T-helper 1 cell treated with Interleukin-12 subunit alpha and Interleukin-12 subunit beta and Interleukin-4 antibody, amounts not matched to agents 30 ng/mL and 1 ng/mL, for 36 hours (primary cell): ENCODE data around the gene QDPR. TPM values are rescaled to one million over a fixed set of nuclear protein-coding genes. Genes with fewer than 3 reads are reported as not detected.
"Not testable (repeated sequence)": the region's sequence is repeated elsewhere in the genome, so short reads cannot be mapped to it uniquely, and the experiment has no call there.

ENCODE experiments used
- intact Hi-C: fragments of 100-400 bp; cut with micrococcal nuclease; formaldehyde crosslinking; loops from one replicate; pipeline ENCODE4 v1.15.1; 2024
- total RNA-seq: library from RNA; stranded (reverse); gene quantifications from 2 replicates; pipeline ENCODE4 v1.2.3, GENCODE V29; 2022

The QDPR gene
- total RNA-seq, 1 donor from 2014 or later = 13.4 TPM

DNA sequence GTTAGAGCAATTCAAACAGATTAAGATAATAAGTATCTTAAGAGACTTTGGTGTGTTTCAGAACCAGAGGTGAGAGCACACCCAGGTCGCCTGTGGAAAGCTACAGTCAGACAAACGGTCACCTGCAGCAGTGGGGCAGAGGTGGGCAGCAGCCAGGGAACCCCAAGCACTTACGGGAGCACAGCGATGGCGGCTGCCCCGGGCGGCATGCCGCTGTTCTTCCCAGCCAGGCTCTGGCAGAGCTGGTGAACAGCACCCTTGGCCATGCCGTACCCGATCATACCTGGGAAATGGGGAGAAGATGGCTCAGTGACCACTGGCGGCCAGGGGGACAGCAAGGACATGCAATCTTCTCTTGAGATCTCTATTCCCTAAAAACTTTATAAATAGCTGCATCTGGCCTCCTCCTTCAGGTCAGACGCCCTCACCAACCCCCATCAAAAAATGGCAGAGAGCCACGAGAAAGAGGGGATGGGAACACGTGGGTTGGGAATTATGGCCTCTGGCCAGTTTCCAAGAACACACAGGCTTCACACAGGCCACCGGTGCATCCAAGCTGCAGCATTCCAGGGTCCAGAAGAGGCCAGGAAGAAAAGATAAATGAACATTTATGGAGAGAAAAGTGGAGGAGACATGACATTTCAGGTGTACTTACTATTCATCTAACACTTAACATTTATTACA lies 19.7 kb downstream of the QDPR start:
- intact Hi-C loops = no loop called here

DNA sequence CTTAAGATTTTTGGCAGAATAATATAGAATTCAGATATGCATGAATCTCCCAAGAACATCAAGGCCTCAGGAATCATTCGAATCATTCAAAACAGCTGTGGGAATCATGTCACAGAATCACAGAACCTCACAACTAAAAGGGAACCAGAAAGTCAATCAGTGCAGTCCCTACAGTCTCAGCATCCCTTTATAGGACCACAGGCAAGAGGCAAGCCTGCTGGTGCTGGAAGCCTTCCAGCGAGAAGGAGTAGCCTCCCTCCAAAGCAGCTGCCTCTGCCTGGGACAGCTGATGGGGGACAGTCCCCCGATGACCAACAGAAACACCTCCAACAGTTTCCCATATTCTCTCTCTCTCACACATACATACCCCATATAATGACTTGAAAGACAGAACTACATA lies 20.7 kb downstream of the QDPR start:
- intact Hi-C loops = no loop called here

DNA sequence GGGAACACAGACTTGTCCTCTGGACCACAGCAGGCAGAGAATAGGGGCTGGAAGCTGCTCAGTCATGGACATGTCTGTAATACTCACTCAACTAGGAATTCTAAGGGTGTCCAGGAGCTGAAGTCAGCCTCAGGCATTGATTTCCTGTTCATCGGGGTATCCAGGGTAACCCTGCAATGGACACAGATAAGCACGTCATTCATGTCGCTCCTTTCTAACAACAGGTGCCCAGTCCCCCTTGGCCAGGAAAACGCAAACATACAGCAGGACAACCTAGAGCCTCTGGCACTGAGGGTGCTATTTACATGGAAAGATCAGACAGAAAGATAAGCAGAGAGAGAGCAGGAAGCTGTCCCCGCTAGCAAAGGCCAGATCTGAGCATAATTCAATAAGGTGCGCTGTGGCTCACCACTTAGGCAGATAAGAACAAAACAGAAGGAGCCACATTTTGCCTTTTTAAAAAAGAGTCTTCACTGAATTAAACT lies 21.3 kb downstream of the QDPR start:
- intact Hi-C loops = no loop called here

DNA sequence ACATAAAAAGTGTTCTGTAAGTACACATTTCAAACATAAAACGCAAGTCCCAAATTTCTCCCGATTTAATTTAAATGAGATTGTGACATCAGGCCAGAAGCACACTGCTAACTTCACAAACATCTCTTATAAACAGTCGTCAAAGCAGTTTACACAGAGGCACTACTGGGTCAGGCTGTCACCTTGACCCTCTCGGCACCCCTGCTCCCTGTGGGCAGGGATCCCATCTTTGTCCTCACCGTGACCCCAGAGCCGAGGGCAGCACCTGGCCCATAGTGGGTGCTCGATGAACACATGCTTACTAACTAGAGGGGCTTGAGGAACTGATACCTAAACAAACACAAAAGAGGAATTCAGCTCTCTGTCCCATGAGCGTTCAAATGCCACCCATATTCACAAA lies 22.2 kb downstream of the QDPR start:
- intact Hi-C loops = no loop called here

DNA sequence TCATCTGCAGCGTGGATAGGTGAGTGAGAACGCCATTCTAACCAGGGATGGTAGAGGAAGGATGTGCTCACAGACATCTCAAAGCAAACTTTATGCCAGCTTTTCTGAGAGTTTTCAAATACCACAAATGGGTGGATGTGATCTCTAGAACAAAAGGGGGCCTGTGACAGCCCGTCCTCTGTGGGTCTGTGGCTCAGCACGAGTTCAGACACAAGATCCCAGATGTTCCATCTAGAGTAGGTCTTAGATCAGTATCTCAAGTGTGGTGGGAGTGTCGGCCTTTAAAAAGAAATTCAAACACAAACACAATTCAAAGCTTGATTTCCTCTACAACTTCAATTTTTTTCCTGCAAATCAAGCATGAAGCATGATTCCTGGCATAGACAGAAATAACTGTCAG lies 22.8 kb downstream of the QDPR start:
- intact Hi-C loops = no loop called here

DNA sequence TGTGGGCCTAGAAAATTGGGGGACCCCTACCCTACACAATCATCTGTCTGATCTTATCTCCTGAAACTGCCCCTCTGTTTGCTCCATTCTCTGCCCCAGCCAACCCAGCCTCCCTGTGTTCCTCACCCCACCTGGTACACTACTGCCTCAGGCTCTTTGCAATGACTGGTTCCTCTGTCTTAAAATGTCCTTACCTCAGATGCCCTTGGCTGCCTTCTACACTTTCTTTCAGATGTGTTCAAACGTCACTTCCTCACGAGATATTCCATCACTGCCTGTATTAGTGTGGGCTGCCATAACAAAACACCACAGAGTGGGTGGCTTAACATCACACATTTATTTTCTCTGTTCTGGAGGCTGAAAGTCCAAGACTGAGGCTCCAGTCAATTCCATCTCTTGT lies 29.2 kb downstream of the QDPR start:
- intact Hi-C loops = no loop called here

DNA sequence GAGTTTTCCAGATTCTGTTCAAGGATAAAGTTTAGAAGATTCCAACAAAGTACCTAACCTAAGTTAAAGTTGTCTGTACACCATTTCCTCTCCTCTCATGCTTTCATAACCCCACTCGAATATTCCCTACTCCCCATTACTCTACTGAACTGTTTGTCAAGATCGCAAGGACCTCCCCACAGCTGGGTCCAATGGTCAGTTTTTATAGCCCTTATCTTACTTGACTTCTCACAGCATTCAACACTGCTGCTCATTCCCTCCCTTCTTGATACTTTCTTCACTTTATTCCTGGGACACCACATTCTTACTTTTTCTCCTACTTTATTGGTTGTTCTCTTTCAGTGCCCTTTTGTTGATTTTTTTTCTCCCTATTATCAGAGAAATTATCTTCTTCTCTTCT lies 30.9 kb downstream of the QDPR start:
- intact Hi-C loops = no loop called here

DNA sequence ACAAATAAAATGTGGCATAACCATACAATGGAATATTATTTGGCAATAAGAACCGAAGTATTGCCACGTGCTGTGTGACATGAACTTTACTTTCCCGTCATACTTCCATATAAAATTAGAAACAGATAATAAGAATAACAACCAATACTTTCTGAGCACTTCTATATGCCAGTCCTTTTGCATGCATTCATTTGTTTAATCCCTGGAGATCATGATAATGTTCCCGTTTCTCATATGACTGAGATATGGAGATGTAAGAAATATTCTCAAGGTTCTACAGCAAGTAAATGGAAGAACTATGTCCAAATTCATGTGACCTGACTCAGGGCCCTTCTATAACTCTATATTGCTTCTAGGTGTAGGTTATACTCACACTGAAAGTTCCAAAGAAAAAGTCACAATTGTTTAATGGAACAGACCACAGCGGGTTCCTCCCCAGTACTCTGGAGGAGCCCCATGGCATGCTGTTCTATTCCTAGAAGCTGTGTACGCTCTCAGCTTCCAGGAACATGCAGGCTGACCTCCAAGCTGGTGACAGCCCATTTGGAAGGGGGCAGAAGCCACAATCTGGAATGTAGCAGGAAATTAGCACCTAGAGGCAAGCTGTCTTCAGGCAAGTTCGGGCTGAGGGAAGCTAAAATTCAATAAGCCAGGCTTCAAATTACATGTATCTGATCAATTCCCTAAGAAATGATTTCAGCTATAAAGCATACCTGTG lies 31.5 kb downstream of the QDPR start:
- intact Hi-C loops = no loop called here

DNA sequence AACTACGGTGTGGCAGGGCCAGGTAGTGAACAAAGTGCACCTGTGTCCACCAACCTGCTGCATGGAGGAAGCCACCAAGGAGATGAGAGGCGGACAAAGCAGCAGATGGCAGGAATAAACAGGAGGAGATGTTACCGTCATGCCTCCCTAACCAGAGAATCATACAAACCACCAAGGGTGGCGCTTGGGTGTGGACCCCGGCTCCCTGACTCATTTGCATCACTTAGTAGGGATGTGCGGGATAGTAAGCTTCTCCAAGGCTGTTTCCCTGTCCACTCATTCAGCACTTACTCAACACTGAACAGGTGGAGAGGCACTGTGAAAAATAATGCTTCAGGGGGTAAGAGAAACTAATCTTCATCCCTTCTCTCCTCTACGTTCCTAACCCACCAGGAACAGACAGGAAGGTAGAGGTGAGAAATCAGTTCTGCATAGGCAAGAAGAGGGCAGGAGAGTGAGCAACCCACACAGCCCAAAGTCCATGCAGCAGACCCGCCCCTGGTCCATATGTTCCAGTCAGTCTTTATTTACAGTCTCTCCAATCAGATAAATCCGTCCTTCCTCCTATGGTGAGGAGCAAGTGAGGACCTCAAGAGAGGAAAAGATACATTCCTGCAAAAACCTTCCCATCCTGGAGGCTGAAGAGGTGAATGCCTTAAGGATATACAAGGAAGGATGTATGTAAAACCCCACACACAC lies 34.0 kb downstream of the QDPR start:
- intact Hi-C loops = no loop called here

DNA sequence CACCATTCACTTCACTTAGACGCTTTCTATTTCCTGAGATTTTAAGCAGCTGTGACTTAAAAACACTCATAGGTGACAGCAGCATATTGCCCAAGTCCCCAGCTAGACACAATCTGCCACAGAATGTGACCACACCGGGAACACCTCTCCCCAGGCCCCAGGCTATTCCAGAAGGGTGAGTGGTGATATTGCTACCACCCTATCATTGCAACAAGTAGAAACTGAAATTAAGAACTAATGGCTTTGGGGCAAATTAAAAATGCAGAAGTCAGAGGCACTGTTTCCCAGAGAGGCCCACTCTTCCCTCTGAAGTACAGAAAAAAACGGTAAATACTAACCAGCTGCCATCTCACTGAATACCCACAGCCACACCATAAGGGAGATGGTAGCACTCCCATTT lies 35.0 kb downstream of the QDPR start:
- intact Hi-C loops = no loop called here

DNA sequence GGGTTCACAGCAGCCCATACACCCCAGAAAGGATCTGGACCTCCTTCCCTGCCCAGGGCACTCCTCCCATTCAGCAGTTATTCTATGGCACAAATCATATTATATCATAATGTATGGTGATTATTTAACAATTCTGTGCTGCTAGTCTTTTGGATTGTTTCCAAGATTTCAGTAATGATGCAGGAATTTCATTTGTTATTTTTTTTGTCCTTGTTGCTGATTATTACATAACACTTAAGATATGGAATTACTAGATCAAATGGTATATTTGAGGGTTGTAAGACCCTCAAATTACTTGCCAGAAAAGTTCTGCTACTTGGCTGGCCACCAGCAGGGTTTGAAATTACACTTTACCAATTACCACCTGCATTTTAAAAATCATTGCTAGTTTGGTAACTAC lies 36.4 kb downstream of the QDPR start:
- intact Hi-C loops = no loop called here

DNA sequence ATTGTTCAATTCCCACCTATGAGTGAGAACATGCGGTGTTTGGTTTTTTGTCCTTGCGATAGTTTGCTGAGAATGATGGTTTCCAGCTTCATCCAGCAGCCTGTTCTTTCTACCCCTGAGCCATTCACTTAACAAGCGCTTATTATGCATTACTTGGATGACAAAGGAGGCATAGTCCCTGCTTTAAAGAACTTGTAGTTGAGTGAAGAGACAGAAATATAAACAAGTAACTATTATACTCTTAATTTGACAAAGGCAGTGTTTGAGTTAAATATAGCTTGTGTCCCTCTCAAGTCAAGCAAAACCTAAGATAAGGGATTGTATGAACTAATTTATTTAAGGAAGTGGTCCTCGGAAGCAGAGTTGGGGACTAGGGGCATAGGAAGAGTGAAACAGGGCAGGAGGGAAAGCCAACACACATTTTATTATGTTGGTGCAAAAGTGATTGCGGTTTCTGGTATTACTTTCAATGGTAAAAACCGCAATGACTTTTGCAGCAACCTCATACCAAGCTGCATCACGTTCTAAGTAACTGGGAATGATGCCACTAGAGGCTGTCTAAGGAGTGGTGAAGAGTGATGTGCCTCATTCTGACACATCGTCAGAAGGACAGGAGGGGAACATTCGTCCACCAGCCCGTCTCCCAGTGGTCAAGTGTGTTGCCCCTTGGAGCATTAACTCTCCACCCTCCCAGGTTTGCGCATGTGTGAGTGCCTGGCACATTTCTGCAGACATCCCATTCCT lies 41.8 kb downstream of the QDPR start:
- intact Hi-C loops = no loop called here

DNA sequence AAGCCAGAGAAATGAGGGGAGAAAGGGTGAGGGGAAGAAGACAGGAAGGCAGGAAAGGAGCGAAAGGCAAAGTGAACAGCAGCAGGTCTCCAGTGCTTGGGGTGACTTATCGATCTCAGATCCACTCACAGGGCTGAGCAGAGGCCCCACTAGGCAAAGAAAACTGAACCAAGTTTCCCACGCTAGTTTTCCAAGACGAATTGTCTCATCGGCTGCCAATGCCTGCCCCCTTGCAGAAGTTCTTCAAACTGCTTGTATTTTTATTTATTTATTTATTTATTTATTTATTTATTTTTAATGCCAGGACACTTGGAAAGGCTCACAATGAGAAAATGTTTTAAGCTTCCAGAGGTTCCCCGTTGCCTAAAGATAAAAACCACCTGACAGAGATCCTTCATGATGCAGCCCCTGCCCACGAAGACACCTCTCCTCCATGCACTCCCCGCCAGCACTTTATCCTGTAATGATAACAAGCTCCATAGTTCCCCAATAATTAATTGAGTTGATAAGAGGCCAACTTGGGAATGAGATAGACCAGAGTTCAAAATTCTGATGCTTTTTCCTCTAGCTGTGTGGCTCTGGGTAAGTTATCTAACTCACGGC lies 43.2 kb downstream of the QDPR start:
- intact Hi-C loops = loop anchor here (1.0 kb wide), 1 partner anchor 121 kb away; no protein-coding TSS in a partner anchor

DNA sequence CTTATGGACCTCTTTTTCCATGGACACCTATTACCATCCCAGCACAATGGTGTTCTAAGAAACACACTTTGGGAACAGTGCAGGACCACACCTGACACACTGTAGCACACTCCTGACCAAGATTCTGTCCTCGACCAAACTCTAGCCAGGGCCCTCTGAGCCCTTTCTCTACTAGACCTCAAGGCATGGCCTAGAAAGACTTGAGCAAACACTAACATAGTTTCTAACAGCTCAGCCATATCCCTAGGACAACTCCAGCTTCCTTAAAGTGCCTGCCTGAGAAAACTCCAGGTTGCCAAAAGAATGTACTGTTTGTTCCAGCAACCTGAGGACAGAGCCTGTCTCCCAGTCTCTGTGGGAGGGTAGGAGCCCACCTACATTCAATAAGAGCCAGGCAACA lies 48.3 kb downstream of the QDPR start:
- intact Hi-C loops = no loop called here

DNA sequence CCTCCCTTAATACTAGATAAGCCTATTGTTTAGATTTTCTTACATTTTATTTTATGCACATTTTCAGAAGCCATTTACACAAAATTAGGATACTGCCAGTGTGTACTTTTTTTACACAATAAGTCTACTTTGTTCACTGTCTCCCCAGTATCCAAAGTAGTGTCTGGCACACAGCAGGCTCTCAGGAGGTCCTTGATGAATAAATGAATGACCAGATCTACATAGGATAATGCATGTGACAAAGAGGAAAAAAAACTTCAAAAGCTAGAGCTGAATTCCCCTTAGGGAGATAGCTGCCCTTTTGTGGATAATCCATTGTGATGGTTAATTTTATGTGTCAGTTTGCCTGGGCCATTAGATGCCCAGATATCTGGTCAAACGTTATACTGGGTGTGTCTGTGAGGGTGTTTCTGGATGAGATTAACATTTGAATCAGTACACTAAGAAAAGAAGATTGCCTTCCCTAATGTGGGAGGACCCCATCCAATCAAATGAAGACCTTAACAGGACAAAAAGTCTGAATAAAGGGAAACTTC lies 61.6 kb downstream of the QDPR start:
- intact Hi-C loops = no loop called here

DNA sequence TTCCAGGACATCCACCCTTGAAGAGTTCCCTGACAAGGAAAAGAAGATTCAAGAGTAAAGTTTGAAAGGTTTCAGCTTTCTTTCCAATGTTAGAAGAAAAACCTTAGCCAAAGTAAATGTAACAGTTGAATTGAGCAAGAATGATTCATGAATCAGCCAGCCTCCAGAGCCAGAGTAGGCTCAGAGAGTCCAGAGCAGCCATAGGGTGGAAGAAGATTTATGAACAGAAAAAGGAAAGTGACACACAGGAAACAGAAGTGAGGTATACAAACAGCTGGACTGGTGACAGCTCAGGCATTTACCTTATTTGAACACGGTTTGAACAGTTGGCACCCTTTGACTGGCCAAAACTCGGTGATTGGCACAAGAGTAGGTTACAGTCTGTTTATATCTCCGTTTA lies 63.2 kb downstream of the QDPR start:
- intact Hi-C loops = no loop called here

DNA sequence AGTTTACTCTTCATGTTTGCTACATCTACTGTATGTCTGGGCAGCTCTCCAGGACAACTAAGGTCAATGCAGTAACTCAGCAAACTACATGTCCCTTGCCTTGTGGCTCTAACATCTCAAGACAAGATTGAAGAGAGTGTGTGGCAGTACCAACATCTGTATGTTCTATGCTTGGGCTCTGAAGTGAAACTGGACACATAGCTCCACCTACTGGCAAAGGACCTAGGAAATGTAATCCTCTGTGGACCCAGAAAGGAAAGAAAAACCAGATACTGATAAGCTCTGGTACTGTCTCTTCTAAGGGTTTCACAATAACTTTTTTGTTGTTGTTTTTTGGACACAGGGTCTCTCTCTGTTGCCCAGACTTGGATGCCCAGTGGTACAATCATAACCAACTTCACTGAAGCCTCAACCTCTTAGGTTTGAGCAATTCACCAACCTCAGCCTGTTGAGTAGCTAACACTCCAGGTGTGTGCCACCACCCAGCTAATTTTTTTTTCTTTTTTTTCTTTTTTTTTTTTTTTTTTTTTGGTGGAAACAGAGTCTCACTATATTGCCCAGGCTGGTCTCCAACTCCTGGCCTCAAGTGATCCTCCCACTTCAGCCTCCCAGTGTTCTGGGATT lies 64.1 kb downstream of the QDPR start:
- intact Hi-C loops = loop anchor here (1.0 kb wide), 7 partner anchors 25 to 1157 kb away; no protein-coding TSS in a partner anchor

DNA sequence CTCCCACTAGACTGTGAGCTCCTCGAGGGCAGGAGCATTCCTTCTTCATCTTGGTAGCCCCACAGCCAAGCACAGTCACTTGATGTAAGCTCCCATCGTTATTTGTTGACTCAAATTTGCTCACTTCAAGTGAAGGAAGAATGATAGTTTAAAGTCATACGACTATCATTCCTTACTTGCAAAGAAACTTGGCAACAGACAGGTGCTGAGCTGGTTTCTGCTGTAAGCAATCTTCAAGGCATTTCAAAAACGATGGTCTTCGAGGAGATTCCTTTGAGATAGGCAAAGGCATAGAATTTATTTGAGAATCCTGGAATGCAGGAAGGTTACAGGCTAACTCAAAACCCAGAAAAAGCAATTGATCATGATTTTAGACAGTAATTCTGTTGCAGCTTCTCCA lies 64.8 kb downstream of the QDPR start:
- intact Hi-C loops = loop anchor here (1.0 kb wide), 7 partner anchors 25 to 1157 kb away; no protein-coding TSS in a partner anchor

DNA sequence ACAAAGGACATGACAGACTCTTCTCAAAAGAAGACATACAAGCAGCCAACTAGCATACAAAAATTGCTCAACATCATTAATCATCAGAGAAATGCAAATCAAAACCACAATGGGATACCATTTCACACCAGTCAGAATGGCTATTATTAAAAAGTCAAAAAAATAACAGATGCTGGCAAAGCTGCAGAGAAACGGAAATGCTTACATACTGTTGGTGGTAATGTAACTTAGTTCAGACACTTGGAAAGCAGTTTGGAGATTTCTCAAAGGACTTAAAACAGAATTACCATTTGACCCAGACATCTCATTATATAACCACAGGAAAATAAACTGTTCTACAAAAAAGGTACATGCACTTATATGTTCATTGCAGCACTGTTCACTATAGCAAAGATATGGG lies 69.4 kb downstream of the QDPR start:
- intact Hi-C loops = not testable (repeated sequence)

DNA sequence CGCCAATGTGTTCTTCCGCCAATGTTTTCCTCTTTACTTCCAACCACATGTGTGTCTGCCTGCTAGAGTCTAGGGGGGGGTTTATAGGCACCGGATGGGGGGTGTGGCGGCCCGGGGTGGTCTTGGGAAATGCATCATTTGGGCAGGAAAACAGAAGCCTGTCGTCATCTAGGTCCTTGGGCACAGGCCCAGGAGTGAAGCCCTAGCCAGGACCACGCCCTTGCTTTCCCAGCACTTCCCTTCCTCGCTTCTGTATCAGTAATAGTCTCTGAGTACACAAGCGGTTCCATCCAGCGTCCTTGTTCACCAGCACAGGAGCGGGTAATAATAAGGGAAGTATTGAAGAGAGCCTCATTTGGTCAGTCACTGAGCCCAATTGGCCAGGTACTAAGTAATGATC lies 74.5 kb downstream of the QDPR start:
- intact Hi-C loops = no loop called here

DNA sequence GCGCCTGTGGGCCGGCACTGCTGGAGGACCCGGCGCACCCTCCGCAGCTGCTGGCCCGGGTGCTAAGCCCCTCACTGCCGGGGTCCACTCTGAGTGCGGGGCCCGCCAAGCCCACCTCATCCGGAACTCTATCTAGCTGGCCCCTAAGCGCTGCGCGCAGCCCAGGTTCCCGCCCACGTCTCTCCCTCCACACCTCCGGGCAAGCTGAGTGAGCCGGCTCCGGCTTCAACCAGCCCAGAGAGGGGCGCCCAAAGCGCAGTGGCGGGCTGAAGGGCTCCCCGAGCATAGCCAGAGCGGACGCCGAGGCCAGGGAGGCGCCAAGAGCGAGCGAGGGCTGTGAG lies 75.2 kb downstream of the QDPR start:
- intact Hi-C loops = no loop called here
